Choroid plexus epithelial cell (primary cell): ENCODE data around the gene TRABD2B.

Source experiments
- DNase-seq: peaks from one replicate; pipeline ENCODE4 v3.0.0-alpha.2; 2010; ENCODE audit warnings: low read depth
- H3K4me3 ChIP-seq: 2 replicates; pipeline ENCODE4 v1.5.1; 2011; ENCODE audit warnings: low read depth, mild to moderate bottlenecking, control low read depth, low read length, moderate library complexity
- CTCF ChIP-seq: conservative IDR thresholded peaks from 2 replicates; pipeline ENCODE4 v1.5.1; 2011; ENCODE audit warnings: low read depth, mild to moderate bottlenecking, control low read depth, inconsistent platforms, low read length, moderate library complexity

Gene TRABD2B

GRCh38 chr1:47766832-47767740, 230.1 kb downstream of the TRABD2B start:
- no peak for DNase-seq
- H3K4me3 ChIP-seq: no peak overlapping the region
- no peak for TF ChIP-seq CTCF

- H3K4me3 ChIP-seq: no peak overlapping the region
- no peak for TF ChIP-seq CTCF
- DNase-seq: no peak
Measured at GRCh38 chr1:47765742-47766485, 231.3 kb downstream of the TRABD2B start.

GRCh38 chr1:47765236-47765635, 231.9 kb downstream of the TRABD2B start:
- no peak for TF ChIP-seq CTCF
- H3K4me3 ChIP-seq: no peak overlapping the region
- no peak for DNase-seq

GRCh38 chr1:47764461-47765046, 232.6 kb downstream of the TRABD2B start:
- TF ChIP-seq CTCF: no peak
- DNase-seq: no peak
- no peak overlapping the region for H3K4me3 ChIP-seq

GRCh38 chr1:47763591-47764171, 233.5 kb downstream of the TRABD2B start:
- no peak for TF ChIP-seq CTCF

GRCh38 chr1:47761974-47762373, 235.2 kb downstream of the TRABD2B start:
- H3K4me3 ChIP-seq: no peak overlapping the region
- no peak for DNase-seq
- no peak for TF ChIP-seq CTCF

More at GRCh38 chr1:47763591-47764171, 233.5 kb downstream of the TRABD2B start:
- DNase-seq: peak; percentile 58
- no peak overlapping the region for H3K4me3 ChIP-seq
